Measurements from ENCODE around the gene IL17RC.
A peak's percentile ranks its signal among the peaks of the same experiment; 100 is the strongest.
"Not testable (repeated sequence)": the region's sequence is repeated elsewhere in the genome, so short reads cannot be mapped to it uniquely, and the experiment has no call there.

The IL17RC gene, protein sequence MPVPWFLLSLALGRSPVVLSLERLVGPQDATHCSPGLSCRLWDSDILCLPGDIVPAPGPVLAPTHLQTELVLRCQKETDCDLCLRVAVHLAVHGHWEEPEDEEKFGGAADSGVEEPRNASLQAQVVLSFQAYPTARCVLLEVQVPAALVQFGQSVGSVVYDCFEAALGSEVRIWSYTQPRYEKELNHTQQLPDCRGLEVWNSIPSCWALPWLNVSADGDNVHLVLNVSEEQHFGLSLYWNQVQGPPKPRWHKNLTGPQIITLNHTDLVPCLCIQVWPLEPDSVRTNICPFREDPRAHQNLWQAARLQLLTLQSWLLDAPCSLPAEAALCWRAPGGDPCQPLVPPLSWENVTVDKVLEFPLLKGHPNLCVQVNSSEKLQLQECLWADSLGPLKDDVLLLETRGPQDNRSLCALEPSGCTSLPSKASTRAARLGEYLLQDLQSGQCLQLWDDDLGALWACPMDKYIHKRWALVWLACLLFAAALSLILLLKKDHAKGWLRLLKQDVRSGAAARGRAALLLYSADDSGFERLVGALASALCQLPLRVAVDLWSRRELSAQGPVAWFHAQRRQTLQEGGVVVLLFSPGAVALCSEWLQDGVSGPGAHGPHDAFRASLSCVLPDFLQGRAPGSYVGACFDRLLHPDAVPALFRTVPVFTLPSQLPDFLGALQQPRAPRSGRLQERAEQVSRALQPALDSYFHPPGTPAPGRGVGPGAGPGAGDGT

DNA sequence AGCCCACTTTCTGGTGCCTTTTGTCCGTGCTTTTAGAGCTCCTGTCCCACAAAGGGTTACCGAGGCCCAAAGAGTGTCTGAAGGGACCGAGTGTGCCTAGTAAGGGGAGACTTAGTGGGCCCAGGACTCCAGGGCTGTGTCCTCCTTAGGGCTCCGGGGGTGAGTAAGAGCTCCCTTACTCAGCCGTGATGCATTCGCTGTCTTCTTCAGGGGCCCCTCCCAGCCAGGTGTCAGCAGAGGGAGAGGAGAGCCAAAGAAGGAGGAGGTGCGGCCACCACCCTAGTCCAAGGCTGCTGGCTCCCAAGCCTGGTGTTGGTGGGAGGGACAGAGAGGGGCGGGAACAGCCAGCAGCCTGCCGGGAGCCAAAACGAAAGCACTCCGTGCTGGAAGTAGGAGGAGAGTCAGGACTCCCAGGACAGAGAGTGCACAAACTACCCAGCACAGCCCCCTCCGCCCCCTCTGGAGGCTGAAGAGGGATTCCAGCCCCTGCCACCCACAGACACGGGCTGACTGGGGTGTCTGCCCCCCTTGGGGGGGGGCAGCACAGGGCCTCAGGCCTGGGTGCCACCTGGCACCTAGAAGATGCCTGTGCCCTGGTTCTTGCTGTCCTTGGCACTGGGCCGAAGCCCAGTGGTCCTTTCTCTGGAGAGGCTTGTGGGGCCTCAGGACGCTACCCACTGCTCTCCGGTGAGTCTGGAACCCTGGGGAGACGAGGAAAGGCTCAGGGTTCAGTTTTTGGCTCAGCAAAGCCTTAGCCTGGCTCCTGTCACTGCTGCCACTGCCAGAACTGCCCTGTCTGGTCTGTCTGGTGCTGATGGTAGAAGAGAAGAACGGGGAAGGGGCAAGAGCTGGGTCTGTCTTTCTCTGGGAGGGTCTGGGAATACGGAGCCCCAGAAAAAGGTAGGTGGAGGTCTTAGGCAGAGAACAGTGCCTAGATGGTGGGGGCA, at the start of gene IL17RC:
TSS of gene IL17RC (plus strand) at position 365 of the 947 bp plus-strand sequence. CDS start at position 583, 218 bp downstream.
- peak; percentile 58 for DNase-seq

DNA sequence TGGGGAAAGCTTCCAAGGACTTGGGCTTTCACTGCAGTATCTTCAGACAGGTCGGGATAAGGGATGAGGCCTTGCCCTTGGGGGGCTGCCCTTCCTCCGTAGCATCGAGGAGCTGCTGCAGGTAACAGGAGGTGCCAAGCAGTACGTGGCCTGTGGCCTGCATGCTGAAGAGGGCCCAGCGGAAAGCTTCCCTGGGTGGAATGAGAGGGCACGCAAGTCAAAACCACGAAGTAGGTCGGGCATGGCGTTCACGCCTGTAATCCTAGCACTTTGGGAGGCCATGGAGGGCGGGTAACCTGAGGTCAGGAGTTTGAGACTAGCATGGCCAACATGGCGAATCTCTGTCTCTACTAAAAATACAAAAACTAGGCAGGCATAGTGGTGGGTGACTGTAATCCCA, 49.8 kb upstream of the IL17RC start:
- DNase-seq, result no peak

DNA sequence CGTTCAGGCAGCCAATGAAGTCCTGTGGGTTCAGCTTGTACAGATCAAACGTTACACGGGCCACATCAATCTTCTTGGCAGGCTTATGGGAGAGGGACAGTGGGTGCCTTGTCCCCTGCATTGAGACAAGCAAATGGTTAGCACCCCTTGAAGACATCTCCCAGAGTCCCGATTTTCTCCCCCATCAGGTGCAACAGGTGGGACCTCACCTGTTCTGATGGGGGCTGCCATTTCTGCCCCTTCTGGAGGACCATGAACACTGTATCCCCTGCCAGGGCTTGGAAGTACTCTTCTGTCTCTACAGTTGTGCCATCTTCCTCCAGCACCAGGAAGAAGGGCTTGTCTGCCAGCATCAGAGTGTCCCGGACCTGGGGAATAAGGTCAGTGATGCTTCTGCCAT, 46.9 kb upstream of the IL17RC start:
- DNase-seq, result no peak

DNA sequence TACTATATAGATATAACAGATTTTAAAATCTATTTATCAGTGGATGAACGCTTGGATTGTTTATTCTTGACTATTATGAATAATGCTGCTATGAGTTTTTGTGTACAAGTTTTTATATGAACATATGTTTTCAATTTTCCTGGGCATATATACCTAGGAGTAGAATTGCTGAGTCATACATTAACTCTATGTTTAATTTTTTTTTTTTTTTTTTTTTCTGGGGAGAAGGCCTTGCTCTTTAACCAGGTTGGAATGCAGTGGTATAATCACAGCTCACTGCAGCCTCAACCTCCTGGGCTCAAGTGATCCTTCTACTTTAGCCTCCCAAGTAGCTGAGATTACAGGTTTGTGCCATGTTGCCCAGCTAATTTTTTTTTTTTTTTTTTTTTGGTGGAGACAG, 45.9 kb upstream of the IL17RC start:
- DNase-seq, result no peak

DNA sequence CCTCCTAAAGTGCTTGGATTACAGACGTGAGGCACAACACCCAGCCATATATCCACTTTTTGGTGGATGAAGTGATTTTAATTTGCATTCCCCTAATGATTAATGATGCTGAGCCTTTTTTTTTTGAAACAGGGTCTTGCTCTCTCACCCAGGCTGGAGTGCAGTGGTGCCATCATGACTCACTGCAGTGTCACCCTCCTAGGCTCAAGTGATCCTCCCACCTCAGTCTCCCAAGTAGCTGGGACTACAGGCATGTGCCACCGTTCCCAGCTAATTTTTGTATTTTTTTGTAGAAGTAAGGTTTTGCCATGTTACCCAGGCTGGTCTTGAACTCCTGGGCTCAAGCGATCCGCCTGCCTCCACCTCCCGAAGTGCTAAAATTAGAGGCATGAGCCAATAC, 44.8 kb upstream of the IL17RC start:
- not testable (repeated sequence) for DNase-seq

DNA sequence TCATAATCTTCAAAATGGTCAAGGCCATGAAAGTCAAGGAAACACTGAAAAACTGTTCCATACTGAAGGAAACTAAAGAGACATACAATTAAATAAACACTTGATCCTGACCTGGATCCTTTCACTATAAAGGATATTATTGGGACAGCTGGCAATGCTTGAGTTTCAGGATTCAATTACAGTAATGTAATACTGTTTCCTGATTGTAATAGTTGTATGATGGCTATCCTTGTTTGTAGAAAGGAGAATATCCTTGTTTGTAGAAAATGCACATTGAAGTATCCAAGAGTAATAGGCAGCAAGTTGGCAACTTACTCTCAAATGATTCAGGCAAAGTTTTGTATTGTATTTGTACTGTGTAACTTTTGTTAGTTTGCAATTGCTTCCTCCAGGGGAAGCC, 41.5 kb upstream of the IL17RC start:
- no peak for DNase-seq

DNA sequence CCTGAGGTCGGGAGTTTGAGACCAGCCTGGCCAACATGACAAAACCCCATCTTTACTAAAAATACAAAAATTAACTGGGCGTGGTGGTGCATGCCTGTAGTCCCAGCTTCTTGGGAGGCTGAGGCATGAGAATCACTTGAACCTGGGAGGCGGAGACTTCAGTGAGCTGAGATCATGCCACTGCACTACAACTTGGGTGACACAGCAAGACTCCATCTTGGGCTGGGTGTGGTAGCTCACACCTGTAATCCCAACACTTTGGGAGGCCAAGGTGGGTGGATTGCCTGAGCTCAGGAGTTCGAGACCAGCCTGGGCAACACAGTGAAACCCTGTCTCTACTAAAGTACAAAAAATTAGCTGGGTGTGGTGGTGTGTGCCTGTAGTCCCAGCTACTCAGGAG, 40.6 kb upstream of the IL17RC start:
- not testable (repeated sequence) for DNase-seq

DNA sequence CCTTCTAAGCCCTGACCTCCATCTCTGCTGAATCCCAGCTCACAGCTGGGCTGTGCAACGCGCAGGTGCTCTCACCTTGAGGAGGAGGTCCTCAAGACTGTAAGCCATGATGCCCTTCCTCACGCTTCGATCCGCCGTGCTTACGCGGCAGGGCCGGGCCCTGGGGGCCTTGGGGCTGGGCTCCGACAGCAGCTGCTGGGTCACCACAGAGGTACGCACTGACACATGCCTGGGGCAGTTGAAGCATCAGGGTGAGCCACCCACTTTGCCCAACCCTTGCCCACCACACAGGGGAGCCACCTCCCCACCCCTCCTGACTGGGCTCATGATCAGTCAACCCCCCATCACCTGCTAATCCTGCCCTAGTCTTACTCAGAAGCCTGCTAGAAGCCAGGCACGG, 39.9 kb upstream of the IL17RC start:
- DNase-seq, result no peak

DNA sequence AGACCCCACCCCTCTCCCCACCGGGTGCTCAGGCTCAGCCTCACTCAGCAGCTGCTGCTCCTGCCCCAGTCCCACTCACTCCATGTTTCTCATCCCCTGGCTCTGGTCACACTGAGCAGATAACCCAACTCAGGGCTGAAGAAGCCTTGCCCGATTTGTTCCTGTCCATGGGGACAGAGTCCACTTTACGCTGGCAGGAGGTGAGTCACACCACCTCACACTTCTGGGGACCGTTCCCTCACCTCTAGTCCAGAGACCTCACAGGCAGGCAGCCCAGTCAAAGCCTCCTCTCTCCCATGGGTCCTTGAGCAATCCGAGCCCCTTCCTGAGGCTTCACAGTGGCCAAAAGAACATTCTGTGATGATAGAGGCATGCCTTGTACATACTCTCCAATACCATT, 38.2 kb upstream of the IL17RC start:
- no peak for DNase-seq

DNA sequence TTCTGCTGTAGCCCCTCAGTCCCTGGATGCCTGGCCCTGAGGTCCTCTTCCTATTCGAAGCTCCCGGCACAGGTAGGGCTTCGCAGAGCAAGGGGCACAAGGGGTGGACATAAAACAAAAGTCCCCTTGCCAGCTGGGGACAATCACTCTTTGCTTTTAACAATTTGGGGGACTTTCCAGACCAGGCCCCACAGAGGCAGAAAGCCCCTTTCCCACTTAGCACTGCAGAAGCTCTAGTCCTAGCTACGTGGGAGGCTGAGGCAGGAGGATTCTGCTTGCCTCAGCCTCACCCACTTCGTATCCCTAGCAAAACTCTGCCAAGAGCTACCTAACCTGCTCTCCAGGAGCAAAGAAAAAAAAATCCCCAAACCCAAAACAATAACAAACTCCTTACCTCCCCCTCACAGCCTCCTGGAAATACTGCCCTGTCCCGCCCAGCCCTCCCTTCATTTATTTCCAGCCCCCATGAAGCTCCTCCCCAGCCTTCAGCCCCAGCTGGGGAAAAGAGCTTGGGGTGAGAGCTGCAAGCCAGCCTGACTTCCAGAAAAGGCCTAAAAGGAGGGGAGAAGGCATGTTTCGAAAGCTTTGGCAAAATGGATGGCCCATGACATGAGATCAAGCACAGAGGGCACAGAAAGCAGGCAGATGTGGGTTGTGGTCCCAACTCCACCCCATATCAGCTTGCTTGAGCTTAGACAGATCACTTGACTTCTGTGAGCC, 36.9 kb upstream of the IL17RC start, which contains the start of gene CIDEC:
TSS of gene CIDEC (minus strand) at position 424 of the 720 bp plus-strand sequence. CDS start 1,767 bp downstream, outside the sequence.
- DNase-seq, result no peak

DNA sequence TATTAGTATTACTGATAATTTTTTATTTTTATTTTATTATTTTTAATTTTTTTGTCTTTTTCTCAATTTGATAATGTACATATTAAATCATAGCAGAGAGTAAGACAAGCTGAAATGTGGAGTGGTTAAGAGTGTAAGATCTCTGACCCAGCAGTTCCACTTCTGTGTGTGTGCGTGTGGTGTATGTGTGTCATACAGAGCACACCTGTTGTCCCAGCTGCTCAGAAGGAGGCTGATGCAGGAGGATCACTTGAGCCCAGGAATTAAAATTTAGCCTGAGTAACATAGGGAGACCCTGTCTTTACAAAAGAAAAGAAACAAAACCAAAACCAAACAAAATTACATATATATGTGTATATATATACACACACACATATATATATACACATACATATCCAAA, 35.5 kb upstream of the IL17RC start:
- no peak for DNase-seq

DNA sequence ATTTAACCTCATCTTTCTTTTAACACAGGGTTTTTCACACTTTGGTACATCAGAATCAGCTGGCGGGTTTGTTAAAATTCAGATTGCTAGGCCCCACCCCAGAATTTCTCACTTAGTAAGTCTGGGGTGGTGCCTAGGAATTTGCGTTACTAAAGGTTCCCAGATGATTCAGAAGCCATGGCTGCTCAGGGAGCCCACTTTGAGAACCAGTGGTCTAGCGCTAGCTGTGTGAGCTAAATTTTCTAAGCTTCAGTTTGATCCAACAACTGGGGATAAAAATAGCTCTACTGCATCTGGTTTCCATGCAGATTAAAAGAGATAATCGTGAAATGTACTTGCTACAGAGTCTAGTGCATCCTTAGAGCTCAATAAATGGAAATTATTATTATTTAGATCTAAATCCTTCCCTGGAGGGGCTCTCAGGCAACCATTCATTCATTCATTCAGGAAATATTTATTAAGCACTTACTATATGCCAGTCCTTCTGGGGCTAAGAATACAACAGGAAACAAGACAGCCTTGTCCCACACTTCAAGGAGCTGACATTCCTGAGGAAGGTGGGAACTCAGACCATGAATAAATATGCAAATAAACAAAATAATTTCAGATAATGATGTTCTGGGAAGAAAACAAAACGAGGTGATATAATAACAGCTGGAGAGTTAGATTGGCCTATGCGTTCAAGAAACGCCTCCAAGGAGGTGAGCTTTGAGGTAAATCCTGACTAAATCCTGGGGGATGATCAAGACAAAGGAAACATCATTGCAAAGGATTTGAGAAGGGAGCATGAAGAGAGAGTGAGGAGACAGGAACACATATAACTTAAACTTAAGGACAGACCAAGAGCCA, 33.0 kb upstream of the IL17RC start:
- DNase-seq, result no peak

DNA sequence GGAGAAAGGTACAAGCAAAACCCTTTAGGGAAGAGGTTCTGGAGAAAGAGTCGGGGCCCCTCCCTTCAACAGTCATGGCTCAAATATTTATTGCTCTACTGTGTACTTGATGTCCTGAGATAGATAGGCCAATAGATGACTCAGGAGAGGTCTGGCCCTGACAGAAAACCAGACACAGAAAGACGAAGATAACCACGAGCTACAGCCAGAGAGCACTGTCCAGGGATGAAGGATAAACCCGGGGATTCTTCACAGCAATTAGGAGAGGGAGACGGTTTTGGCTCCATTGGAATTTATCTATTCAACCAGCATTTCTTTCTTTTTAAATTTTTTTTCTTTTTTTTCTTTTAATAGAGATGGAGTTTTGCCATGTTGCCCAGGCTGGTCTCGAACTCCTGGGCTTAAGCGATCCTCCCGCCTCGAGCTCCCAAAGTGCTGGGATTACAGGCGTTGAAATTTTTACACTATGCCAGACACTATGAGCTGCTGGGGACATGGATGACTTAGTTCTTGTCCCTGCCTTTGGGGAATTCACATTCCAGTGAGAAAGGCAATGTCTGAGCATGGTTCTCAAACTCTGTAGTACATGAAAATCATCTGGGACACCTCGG, 32.2 kb upstream of the IL17RC start:
- DNase-seq, result no peak

DNA sequence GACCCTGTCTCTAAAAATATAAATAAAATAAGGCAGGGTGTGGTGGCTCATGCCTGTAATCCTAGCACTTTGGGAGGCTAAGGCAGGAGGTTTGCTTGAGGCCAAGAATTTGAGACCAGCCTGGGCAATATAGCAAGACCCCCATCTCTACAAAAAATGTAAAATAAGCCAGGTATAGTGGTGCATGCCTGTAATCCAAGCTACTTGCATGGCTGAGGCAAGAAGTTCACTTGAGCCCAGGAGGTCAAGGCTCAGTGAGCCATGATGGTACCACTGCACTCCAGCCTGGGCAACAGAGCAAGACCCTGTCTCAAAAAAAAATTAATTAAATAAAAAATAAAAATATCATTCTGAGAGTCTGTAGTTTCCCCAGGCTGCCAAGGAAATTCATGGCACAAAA, 30.6 kb upstream of the IL17RC start:
- DNase-seq, result no peak

DNA sequence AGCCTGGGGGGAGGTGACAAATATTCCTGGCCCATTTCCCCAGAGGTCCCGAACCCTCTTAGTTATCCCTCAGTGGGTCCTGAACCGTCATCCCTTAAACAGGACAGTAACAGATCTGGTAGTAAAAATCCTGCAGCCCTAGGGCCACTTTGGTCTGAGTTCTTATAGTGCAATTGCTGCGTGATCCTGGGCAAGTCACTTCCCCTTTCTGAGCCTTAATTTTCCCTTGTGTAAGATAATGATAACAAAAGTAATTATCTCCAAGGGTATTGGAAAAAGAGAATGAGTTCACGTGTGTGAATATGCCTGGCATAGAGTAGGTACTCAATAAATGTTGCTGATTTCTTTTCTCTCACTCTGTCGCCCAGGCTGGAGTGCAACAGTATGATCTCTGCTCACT, 29.4 kb upstream of the IL17RC start:
- DNase-seq, result no peak

DNA sequence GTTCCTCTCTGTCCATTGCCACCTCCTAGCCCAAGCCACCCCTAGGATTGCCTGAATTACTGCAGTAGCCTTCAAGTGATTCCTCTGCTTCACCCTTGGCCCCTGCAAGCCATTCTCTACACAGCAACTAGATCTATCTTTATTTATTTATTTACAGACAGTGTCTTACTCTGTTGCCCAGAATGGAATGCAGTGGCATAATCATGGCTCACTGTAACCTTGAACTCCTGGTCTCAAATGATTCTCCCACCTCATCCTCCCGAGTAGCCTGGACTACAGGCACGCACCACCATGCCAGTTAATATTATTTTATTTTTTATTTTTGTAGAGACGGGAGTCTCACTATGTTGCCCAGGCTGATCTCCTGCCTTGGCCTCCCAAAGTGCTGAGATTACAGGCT, 28.4 kb upstream of the IL17RC start:
- no peak for DNase-seq

DNA sequence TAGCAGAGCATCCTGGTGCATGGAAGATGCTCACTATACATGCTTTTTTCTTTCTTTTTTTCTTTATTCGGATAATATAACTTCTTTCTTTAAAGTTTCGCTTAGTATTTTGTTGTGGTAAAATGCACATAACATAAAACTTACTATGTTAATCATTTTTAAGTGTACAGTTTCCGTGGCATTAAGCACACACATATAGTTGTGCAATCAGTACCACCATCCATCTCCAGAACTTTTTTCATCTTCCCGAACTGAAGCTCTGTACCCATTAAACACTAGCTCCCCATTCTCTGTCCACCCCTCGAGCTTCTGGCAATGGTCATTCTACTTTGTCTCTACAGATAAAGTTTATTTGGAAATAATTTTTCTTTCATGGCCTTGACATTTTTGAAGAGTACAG, 27.5 kb upstream of the IL17RC start:
- no peak for DNase-seq

DNA sequence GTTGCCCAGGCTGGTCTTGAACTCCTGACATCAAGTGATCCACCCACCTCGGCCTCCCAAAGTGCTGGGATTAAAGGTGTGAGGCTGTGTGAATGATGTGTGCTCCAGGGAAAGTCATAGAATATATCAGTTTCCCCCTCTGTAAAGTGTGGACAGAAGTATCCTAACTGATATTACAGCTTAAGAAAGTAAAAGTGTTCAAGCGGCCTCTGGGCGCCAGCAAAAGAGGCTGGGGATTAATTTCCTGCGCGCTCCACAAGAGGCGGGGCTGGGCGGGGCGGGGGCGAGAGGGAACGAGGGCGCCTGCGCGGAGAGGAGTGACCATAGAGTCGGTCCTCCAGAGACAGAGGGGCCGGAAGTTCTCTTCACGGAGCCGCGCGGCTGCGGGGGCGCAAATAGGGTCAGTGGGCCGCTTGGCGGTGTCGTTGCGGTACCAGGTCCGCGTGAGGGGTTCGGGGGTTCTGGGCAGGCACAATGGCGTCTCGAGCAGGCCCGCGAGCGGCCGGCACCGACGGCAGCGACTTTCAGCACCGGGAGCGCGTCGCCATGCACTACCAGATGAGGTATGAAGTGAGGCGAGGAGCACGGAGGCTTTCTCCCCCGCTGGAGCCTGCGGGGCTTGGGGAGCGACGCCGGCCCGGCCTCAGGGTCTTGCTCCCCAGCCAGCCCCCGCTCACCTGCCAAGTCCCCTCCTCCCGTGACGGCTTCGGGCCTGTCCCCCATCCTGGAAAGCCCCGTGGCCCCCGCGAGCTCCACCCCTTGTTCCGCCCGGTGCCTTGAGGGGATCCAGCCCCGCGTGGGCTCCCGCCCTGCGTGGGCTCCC, 26.4 kb upstream of the IL17RC start, which contains the start of gene JAGN1:
TSS of gene JAGN1 (plus strand) at position 362 of the 823 bp plus-strand sequence. CDS start at position 475, 113 bp downstream.
- DNase-seq, result peak; percentile 90

DNA sequence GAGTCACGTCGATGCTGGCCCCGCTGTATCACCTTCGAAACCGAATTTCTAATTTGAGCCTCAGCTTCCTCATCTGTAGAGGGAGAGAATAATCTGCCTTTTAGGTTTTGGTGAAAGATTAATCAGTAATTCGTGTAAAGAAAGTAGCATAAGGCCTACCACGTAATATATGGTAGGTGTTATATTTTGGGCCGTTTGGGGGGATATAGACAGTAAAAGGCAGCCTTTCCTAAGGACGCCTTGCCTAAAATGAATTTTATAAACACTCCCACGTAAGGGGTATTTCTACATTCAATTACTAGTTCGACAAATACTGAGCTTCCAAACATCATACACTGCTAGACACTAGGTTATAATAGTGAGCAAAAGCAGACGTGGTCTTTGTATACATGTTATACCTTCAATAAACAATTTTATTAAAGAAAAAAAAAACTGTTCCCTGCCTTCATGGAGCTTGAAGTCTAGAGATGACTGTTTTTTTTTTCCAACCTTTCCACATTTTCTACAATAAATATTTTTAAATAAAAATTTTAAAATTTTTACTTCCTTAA, 25.8 kb upstream of the IL17RC start:
- DNase-seq, result no peak

DNA sequence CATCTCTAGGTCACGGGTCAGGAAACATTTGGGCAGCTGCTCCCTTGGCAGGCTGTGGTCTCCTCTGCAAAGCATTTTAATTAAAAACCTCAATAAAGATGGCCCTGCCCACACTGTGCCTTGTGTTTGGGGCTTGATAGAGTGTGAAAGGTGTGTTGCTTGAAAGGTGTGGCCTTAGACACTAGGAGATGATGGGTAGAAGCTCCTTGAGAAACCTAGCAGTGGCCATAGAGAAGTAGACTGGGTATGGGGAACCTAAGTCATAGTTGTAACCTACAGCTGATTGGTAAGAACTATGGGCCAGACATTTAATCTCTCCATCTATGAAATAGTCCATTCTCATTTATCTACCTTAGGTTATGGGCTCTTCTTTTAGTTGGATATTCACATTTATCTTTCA, 23.2 kb upstream of the IL17RC start:
- DNase-seq, result no peak

Measured in activated naive CD4-positive, alpha-beta T cell treated with anti-CD3 and anti-CD28 coated beads, Interleukin-2, amount 50 U/mL, for 16 hours (primary cell).